Fibroblast of mammary gland (primary cell): ENCODE results near the gene RFC1.

Experiments used
- DNase-seq: peaks from one replicate; pipeline ENCODE4 v3.0.0-alpha.2; 2010; ENCODE audit warnings: low read depth
- H3K4me3 ChIP-seq: 2 replicates; pipeline ENCODE4 v1.5.1; 2011; ENCODE audit warnings: low read depth, mild to moderate bottlenecking, low read length, moderate library complexity; ENCODE audit not compliant: control insufficient read depth
- CTCF ChIP-seq: conservative IDR thresholded peaks from 2 replicates; pipeline ENCODE4 v1.5.1; 2011; ENCODE audit warnings: low read depth, low read length, inconsistent platforms; ENCODE audit not compliant: control insufficient read depth, insufficient read depth

RFC1 gene

GRCh38 chr4:39255266-39255665 lies 110.9 kb downstream of the RFC1 start:
- no peak overlapping the region for H3K4me3 ChIP-seq
- peak; percentile 21 for TF ChIP-seq CTCF
- peak; percentile 6 for DNase-seq

GRCh38 chr4:39243462-39243861 lies 122.7 kb downstream of the RFC1 start:
- DNase-seq, result no peak
- no peak for TF ChIP-seq CTCF

More at GRCh38 chr4:39243462-39243861, 122.7 kb downstream of the RFC1 start:
- H3K4me3 ChIP-seq, result no peak overlapping the region
